NCI-H187 (cell line): ENCODE measurements around the gene PAX7.

ENCODE experiments used
- DNase-seq, 2 experiments: peaks; one replicate each; lab custom pipeline; 2025; lab: John Stamatoyannopoulos, UW

Gene PAX7

DNA sequence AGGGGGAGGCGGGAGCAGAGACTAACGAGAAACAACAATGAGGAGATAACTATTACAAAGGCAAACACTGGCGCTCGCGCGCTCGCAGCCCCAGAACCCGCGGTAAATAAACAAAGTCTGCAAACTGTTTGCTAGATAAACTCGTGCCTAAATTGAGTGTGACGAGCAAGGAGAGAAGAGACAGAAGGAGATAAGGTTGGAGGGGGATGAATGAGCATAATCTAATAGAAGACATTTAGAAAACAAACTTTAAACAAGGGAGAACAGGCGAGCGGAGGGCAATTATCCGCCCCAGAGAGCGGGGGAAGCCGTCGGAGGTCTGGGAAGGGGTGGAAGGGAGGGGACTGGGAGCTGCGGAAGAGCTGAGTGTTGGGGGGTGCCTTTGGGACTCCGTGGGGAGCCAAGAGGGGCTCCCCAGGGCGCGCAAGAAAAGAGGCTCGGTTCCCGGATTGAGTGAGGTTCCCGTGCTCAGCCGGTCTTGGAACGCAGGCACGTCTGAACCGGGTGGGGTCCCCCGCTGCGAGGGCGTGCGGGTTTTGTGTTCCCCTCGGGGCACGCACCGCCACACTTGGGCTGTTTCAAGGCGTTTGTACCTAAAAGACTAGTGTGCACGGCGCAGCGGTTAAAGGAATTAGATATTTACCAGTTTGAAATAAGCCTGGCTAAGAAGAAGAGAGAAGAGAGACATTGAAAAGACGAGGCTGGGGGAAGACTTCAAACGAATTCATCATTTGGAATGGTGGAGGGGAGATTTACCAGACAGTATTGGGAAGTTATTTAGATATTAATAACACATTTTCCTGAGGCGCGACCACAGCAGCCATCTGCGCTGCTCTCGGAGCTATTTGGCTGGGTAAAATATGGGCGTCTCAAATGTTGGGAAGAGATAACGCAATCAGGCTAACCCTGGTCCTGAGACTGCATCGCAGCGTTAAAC is 10.6 kb downstream of the PAX7 start:
- DNase-seq, result no peak

DNA sequence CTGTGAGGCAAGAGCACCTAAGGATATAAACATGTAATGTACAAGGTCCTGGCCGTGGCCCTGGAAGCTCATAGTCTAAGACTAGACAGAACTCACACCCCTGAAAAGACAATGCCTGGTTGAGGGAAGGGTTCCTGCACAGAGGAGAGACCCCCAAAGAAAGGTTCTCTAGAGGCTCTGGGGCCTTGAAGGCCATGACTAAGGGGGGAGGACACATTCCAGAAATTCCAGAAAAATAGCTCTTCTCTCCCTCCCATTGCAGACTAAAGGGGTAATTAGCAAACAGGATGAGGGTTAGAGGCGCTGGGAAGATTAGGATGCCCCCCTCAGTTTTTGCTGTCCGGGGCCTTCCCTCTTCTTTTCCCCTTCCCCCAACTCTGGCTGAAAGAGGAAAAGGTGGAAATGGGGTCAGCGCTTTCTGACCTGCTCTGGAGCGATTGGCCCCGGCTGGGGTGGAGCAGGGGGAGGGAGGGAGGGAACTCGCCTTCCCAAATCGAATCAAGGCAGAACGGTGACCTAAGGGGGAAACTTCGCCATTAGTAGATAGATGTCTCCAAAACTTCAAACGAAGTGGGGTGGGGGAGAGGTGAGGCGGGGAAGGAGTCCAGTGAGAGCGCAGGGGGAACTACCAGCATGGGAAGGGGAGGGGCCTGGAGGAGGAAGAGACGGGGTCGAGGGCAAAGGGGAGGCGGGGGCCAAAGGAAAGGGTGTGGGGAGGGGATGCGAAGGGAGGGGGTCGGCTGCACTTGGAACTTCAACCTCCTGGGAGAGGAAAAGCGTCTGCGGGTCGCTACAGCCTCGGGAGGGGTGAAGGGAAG is 11.8 kb downstream of the PAX7 start:
- DNase-seq, result no peak

DNA sequence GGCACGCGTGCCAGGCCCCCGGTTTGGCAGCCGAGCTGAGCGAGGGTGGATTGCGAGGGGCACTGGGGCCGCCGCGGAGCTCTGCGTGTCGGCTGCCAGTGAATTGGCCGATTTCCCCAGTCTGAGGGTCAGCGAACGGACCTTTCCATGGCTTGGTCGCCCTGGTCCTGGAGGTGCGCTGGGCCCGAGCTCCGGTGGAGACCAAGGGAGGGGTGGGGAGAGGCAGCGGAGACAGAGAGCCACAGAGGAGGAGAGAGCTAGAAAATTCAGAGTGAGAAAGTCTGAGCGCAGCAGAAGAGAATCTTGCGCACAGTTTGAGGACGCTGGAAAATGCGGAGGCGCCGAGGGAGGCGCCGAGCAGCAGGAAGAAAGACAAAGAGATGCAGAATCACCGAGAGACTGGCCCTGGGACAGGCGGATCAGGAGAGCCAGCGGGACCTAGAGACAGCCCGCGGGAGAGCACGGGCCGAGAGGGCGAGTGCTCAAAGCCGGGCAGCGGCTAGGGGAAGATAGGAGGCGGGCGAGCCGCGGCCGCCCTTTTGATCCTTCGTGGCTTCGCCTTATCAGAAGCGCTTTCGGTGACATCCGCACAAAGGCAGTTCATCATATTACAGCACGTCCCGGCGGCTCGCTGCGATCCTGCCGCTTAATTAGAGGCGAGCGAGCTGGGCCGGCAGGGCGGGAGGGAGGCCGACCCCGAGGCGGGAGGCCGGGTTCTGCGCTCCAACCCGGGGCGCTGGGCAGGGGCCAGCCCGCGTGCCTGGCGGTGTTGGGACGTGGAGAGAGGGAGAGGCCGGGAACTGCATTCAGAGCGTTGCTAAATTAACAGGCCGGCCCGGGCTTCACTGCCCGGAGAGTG is 12.7 kb downstream of the PAX7 start:
- DNase-seq, result no peak

DNA sequence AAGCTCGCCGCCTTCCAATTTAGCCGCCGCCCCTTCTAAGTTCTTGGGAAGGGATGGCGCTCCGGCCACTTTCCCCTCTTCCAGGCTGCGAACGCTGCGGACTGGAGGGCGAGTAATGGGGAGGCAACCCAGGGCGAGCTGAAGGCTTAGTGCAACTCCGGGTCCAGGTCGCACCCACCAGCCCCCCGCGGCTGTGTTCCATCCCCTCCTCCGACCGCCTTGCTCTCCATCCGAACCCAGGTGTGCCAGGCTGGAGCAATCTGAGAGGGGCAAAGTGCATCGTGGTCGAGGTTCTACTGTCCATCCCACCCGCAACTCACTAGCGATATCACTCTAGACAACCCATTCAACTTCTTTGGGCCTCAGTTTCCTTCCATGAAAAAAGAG is 13.4 kb downstream of the PAX7 start:
- DNase-seq, result no peak

DNA sequence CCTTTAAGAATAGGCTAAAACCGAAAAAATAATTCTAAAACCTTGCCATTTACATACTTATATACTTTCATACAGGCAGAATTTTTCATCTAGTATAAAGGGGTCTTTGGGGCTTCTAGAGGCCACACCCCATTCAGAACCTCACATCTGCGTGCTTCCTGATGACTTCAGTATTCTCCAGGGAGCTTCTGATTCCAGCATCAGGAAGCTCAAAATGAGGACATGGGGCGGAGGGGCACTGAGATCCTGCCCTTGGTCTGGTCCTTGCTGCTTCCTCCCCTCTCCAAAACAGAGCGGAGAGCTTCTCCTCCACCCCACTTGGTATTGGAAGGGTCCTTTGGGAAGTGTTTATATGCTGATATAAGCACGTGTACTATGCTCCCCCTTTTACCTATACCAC is 13.8 kb downstream of the PAX7 start:
- no peak for DNase-seq

DNA sequence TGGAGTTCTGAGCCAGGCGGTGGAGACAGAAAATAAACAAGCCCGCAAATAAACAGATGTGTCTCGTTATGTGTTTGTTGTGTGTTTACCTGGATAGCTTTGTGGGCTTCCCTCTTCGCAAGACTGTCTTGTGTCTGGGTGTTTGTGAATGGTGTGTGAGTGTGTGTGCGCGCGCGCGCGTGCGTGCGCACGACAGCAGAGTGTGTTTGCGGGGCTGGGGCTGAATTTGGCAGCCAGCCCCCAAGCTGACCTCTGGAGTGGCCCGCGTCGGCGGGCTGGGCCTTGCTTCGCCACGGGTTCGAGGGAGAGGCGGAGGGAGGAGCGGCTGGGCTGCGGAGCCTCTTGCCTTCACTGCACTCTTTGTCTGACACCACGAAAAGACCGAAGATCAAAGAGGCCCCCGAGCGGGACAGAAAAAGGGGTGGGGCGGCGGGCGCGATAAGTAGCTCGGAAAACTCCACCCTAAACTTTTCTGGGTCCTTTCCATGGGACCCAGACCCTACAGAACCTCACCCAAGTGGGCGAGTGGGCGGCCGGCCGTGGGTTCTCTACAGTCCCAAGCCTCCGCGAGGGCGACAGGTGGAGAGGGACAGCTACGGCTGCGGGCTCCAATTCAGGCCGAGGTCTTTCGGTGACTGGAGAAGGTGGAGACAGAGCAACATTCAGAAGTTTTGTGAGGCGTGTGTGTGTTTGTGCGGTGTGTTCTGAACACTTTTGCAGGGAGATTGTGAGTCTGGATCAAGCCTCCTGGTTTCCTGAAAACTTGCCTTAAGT is 14.5 kb downstream of the PAX7 start:
- DNase-seq, result no peak

DNA sequence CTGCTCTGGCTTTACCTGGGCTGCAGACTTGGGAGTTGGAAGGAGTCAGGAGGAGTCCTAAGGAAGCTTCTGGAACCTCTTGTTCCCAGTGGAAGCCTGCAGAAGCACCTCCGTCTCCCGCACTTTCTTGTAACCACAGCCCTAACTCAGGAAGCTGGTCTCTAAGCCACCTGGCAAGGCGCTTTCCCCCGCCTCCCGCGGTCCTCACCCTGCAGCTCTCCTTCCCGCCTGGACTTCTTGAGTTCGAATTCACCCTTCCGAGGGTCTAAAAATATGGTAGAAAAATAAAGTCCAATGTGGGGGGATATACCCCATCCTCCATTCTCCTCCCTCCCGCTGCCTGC is 15.1 kb downstream of the PAX7 start:
- DNase-seq, result no peak

DNA sequence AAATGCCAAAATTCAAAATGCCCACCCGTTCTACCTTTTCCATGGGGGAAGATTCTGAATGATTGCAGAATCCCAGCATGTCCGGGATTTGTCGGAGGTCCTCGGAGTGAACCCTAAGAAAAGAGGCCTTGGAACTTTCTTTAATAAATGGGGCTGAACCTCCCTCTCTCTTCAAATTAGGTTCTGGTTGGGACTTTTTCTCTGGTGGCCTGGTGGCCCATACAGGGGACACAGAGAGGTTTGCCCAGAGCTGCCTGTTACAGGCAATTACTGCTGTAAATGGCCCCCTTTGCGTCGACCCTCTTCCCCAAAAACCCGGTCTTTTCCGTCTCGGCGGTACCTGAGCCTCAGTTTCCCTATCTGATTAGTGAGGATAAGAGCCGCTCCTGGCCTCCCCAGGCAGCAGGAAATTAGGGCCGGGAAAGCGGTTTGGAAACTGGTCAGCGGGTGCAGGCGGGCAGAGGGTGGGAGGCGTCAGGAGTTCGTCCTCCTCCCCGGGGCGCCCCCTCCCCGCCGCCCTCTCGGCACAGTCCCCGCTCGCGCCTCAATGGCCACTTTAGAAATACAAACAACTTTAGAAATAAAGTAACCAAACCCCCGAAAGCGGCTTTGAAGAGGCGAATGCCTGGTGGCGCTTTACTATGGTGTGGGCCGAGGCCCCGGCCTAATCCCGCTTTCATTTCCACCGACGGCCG is 15.6 kb downstream of the PAX7 start:
- DNase-seq, result no peak

DNA sequence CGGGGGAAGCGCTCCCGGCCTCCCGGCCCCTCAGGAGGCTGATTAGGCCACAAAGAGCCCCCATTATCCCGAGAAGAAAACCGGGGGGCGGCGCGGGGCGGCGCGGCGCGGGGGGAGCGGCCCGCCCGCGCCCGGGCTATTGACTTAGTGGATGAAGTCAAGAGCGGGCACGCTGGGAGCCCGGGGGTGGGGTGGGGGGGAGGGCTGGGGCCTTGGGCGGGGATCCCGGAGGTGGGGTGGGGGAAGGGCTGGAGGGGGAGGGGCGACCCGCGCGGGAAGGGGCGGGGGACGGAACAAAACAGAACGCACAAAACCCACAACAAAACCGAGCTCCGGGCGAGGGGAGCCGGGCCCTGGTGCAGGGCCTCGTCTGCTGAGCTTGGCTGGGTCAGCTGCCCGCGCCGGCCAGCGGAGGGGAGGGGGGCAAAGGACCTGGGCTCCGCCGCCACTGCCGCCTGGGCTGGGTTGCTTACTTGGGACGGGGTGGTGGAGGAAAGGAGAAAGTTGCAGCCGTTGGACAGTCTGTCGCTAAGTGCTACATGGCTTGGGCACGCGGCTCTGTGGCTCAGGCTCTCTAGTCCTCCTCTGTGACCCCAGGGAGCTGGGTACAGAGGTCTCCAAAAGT is 16.3 kb downstream of the PAX7 start:
- DNase-seq, result no peak

DNA sequence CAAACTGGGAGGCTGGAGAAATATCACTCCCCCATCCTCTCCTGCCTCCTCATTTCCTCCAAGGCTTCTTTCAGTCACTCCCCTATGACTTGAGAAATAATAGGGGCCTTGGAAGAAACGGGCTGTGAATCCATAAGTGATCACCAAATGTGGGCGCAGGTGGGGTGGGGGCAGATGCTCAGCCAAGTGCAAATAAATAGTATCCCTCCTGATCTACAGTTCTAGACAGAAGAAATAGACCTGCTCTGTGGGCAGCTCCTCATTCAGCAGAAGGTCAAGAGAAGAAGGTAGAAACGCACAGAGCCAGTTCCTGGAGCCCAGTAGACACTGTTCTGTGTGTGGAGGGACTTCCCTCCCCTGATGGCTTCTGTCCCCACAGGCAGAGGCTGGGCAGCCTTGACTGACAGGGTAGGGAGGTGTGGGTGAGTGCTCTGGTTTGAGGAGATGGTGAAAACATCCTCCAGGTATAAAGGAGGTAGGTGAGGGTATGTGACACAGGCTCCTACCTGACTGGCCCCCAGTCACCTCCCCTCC is 17.1 kb downstream of the PAX7 start:
- no peak for DNase-seq

DNA sequence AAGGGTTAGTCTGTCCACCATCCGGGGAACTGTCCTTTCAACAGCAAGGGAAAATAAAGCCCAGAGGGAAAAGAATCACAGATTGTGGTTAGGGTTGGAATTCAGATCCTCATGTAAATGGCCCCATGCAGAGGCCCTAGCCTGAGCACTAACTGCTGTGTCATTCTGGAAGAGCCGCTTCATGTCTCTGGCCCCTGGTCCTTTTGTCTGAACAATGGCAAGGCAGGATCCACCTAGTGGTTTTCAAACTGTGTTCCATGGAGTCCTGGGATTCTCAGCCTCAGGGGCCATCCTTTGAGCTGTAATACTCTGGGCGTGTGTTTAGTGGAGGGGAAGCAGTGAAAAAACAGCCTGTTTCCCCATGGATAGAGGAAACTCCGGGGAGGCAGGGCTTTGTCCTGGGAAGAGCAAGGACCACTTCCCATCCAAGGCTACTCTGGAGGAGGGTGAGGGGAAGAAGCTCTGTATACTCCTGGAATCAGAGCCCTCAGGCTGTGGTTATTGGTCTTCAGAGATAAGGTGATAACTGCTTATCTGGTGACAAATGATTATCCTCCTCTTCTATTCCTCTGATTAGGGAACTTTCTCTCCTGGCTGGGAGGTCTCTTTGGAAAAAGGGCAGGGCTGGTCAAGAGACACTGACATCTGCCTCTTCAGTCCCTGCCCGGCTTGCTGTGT is 19.2 kb downstream of the PAX7 start:
- no peak for DNase-seq

DNA sequence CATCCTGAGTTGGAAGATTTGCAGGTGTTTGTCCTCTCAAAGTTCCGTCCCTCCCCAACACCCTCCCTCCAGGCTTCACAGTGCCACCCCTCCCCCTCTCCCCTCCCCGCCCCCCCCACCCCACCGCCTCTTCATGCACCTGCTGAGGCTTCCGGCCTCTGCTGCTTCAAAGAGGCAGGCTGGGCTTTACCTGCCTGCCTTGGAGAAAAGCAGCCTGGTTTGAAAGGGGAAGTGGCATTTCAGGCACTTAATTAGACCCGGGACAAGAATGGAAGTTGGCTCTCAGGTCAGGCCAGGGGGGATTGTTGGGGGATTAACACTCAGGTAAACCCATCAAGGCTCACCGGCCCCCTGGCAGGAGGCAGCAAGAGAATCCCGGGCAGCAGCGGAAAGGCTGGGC is 21.1 kb downstream of the PAX7 start:
- DNase-seq, result no peak

DNA sequence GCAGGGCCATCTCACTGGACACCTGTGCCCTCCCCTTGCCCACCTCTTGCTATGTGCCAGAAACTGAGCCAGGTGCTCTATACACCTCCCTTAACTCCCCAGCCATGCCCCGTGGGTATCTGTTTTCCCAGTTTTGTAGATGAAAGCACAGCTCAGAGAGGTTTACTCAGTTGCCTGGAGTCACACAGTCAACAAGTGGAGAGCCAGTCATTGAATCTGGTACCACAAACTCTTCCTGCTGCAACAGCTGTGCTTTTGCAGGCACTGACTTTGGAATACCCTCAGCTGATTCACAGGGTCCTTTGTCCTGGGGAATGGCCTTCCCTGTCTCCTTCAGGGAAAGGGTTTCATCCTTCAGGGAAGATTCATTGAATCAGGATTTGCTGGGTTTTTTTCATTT is 22.1 kb downstream of the PAX7 start:
- DNase-seq, result no peak

DNA sequence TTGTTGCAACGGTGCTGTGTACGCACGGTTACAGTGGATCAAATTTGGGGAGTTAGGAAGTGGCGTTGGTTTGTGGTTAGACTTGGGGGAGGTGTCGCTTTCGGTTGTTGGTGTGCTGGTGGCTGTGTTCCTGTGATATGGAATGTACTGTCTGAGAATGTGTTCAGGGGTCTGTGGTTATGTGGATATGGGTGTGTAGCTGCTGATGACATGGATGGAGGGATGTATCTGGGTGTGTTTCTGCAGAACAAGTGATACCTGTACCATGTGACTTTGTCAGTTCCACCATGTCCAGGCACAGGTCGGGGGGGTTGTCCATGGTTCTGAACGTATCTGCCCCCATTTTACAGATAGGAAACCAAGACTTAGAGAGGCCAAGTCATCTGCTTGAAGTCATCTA is 22.7 kb downstream of the PAX7 start:
- DNase-seq, result no peak

DNA sequence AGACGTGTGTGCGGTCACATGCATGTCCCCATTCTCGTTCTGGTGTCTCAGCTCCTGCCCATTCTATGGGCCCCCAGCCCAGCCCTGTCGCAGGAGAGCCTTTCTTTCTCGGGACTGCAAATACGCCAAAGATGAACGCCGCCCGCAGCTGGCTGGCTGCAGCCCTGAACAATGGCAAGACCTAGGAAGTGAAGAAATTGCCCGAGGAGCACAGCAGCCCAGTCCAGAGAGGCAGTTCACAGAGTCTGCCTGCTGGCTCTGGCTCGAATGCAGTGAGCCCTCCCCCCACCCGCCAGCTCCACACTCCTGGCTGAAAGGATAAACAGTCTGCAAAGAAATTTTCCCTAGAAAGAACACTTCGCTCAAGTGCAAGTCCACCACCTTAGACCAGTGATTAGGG is 23.3 kb downstream of the PAX7 start:
- DNase-seq, result no peak

DNA sequence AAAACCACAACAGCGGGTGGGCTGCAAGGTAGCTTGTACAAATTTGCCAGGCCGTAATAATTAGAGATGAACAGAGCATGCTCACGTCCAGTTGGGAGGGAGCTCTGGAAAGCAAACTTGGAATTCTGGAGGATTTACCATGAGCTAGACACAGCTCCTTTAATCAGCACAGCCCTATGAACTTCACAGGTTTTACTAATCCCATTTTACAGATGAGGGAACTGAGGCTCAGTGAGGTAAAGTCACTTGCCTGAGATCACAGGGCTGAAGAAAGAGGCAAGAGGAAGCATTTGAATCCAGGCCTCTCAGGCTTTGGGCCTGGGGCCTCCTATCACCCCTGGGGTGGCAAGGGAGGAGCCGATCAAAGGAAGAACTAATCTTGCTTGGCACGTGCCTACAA is 24.0 kb downstream of the PAX7 start:
- no peak for DNase-seq

DNA sequence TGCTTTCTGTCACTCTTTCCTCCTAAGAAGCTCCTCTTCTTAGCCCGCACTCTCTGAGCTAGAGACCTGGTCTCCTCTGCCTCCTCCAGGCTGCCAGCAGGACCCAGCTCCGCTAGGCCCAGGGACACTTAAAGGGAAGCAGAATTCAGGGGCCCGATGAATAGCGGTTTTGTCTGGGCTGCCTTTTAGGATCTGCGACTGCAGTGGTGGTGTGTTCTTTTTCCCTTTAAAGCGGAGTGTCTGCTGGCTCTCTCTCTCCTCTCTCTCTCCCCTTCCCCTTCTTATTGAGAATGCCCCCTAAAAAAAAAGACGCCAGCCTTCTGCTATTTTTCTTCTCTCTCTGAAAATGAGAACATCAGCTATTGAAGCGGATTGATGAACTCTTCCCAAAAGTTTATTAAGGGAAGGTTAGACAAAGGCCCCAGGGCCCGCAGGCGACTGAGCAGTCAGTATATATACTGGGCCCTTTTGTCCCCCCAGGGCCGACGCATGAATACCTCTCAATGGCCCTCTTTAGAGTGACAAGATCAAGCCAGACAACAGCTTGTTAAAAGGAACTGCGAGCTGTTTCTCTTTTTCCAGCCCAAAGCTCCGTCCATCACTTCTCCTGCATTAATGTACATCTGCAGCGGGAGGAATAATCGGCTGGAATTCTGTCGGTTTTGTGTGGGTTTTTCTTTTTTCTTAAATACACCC is 27.0 kb downstream of the PAX7 start:
- no peak for DNase-seq

DNA sequence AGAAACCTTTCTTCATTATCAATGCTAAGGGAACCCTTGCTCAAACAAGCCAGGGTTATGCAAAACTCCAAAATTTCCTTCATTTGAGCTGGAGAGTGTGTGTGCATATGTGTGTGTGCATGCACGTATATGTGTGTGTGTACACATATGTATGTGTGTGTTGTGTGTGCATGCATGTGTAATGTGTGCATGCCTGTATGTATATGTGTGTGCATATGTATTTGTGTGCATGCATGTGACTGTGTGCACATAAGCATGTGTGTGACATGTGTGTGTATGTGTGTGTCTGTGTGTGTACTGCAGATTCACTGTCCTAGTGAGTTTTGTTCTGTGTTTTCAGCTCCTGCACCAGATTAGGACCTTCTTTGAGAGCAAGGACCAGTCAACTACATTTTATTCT is 28.2 kb downstream of the PAX7 start:
- no peak for DNase-seq
